Measurements from ENCODE around the gene SPAG7.
A peak's percentile ranks its signal among the peaks of the same experiment; 100 is the strongest.

SPAG7 gene

GRCh38 chr17:4951486-4951885 lies 16.1 kb downstream of the SPAG7 start:
- TF ChIP-seq ZNF416 (tag by site-specific recombination; IDR thresholded peaks at IDR 0.05) (no peak), ZNF555 (tag by site-specific recombination; conservative IDR thresholded peaks at IDR 0.05) (no peak), ZNF76 (tag by site-specific recombination; IDR thresholded peaks at IDR 0.05; ENCODE audit: borderline replicate concordance, low read depth) (no peak), IKZF3 (tag by site-specific recombination; IDR thresholded peaks at IDR 0.05) (no peak), ZNF629 (tag by site-specific recombination; IDR thresholded peaks at IDR 0.05) (no peak), ZNF221 (tag by site-specific recombination; IDR thresholded peaks at IDR 0.05; ENCODE audit: borderline replicate concordance) (no peak), PBX3 (CRISPR knock-in tag; IDR thresholded peaks at IDR 0.05) (no peak), ZNF558 (tag by site-specific recombination; IDR thresholded peaks at IDR 0.05) (no peak), ZNF132 (tag by site-specific recombination; IDR thresholded peaks at IDR 0.05; ENCODE audit: borderline replicate concordance) (no peak)
- H3K36me3 ChIP-seq (ENCODE audit: control insufficient read depth in 2 of 2, insufficient read depth in 1 of 2, low read length in 2 of 2), result peaks cover 0 to 9% of the 10 kb centered on the region in 2 experiments; a peak in 1 of 3 replicates
- ChIA-PET POLR2A (interaction anchor here (0.9 to 17.9 kb wide), 4 partner anchors 12 to 40 kb away, joined by 3 to 358 read pairs (median 56); partner anchors contain the start of genes RNF167, SLC25A11 and SPAG7), CTCF (interaction anchor here (0.5 to 1.1 kb wide), 3 partner anchors 10 to 488 kb away, joined by 3 read pairs; no protein-coding TSS in a partner anchor)
- no peak overlapping the region for H3K4me3 ChIP-seq (ENCODE audit: low read depth, low read length)
- H3K9me3 ChIP-seq (ENCODE audit: control insufficient read depth, insufficient read depth, low read depth, low read length), result no peaks in the 10 kb centered on the region
- H3K4me1 ChIP-seq (ENCODE audit: control insufficient read depth, insufficient read depth, low read length), result peaks cover 10% of the 10 kb centered on the region
- no peak overlapping the region; the same call in 1 of the 2 replicates for H3K27ac ChIP-seq (ENCODE audit: extremely low read depth, low read depth, low read length)

GRCh38 chr17:4950746-4951204 lies 16.8 kb downstream of the SPAG7 start, which contains the start of gene ENO3:
Gene ENO3 (plus strand): TSS chr17:4951119. CDS start chr17:4951830, 711 bp downstream.
- POLR2A ChIA-PET, result interaction anchor here (0.9 to 17.9 kb wide), 6 partner anchors 8 to 47 kb away, joined by 3 to 358 read pairs (median 4); partner anchors contain the start of genes INCA1, KIF1C, RNF167 and SLC25A11
- Histone ChIP-seq H3K27ac (ENCODE audit: extremely low read depth, low read depth, low read length) (peak within 1 kb of the TSS; percentile 99), H3K9me3 (ENCODE audit: control insufficient read depth, insufficient read depth, low read depth, low read length) (no peaks in the 10 kb centered on the region), H3K4me1 (ENCODE audit: control insufficient read depth, insufficient read depth, low read length) (peaks cover 16% of the 10 kb centered on the region), H3K36me3 (ENCODE audit: control insufficient read depth in 2 of 2, insufficient read depth in 1 of 2, low read length in 2 of 2) (peaks cover 2 to 16% of the 10 kb centered on the region in 2 experiments; a peak in 2 of 3 replicates), H3K4me3 (ENCODE audit: low read depth, low read length) (peak within 1 kb of the TSS; percentile 29)
- CTCF ChIA-PET, result interaction anchor here (1.1 to 1.5 kb wide), 2 partner anchors 42 to 489 kb away, joined by 3 to 4 read pairs; no protein-coding TSS in a partner anchor
- TF ChIP-seq HIC1 (tag by site-specific recombination; IDR thresholded peaks at IDR 0.05) (0 out of 2 replicates have a peak, but pooled peaks have one; percentile 20), YY2 (tag by site-specific recombination; IDR thresholded peaks at IDR 0.05) (no peak), ZSCAN5A (tag by site-specific recombination; IDR thresholded peaks at IDR 0.05) (no peak), ZNF776 (tag by site-specific recombination; IDR thresholded peaks at IDR 0.05; ENCODE audit: borderline replicate concordance) (no peak), PRDM10 (tag by site-specific recombination; IDR thresholded peaks at IDR 0.05) (0 out of 2 replicates have a peak, but pooled peaks have one; percentile 18), SP3 (tag by site-specific recombination; IDR thresholded peaks at IDR 0.05) (peak; percentile 41; the same call in 1 of the 2 replicates), MZF1 (tag by site-specific recombination; IDR thresholded peaks at IDR 0.05; ENCODE audit: borderline replicate concordance) (no peak), ZBTB48 (tag by site-specific recombination; IDR thresholded peaks at IDR 0.05) (peak; percentile 41; the same call in 1 of the 2 replicates), ZNF76 (tag by site-specific recombination; IDR thresholded peaks at IDR 0.05; ENCODE audit: borderline replicate concordance, low read depth) (0 out of 2 replicates have a peak, but pooled peaks have one; percentile 22), ZNF366 (tag by site-specific recombination; conservative IDR thresholded peaks at IDR 0.05) (peak; percentile 76), ZBTB8A (tag by site-specific recombination; IDR thresholded peaks at IDR 0.05) (0 out of 2 replicates have a peak, but pooled peaks have one; percentile 3), ZBTB17 (tag by site-specific recombination; IDR thresholded peaks at IDR 0.05) (peak; percentile 29; the same call in 1 of the 2 replicates), ZNF639 (tag by site-specific recombination; IDR thresholded peaks at IDR 0.05) (0 out of 2 replicates have a peak, but pooled peaks have one; percentile 3)
